Right hindlimb (tissue), 1 donor: ENCODE measurements around the gene UPK3A.
"Not testable (repeated sequence)": the region's sequence is repeated elsewhere in the genome, so short reads cannot be mapped to it uniquely, and the experiment has no call there.

Source experiments
- DNase-seq: peaks from one replicate; pipeline ENCODE4 v3.0.0-alpha.2; 2018

Gene UPK3A

GRCh38 chr22:45259754-45260394 is 24.9 kb upstream of the UPK3A start:
- no peak for DNase-seq

GRCh38 chr22:45260395-45260759 is 24.4 kb upstream of the UPK3A start:
- DNase-seq: not testable (repeated sequence)

GRCh38 chr22:45261407-45262088 is 23.2 kb upstream of the UPK3A start:
- no peak for DNase-seq

GRCh38 chr22:45262195-45262930 is 22.4 kb upstream of the UPK3A start:
- DNase-seq: no peak

GRCh38 chr22:45262931-45263462 is 21.8 kb upstream of the UPK3A start:
- peak; percentile 52 for DNase-seq

GRCh38 chr22:45263463-45264269 is 21.1 kb upstream of the UPK3A start:
- peak; percentile 77 for DNase-seq

GRCh38 chr22:45265535-45265934 is 19.2 kb upstream of the UPK3A start:
- DNase-seq: no peak

- peak; percentile 62 for DNase-seq
These were observed 16.4 kb upstream of the UPK3A start for GRCh38 chr22:45268167-45268957.

GRCh38 chr22:45268958-45269844 is 15.5 kb upstream of the UPK3A start:
- DNase-seq: peak; percentile 89

- no peak for DNase-seq
These were observed 14.4 kb upstream of the UPK3A start for GRCh38 chr22:45270095-45271020.

- DNase-seq: peak; percentile 74
These were observed 13.0 kb upstream of the UPK3A start for GRCh38 chr22:45271667-45272201.

- no peak for DNase-seq
These were observed 12.3 kb upstream of the UPK3A start for GRCh38 chr22:45272498-45272897.

GRCh38 chr22:45273452-45274075 is 11.2 kb upstream of the UPK3A start:
- DNase-seq: no peak

- DNase-seq: no peak
These were observed 8.1 kb upstream of the UPK3A start for GRCh38 chr22:45276507-45277105.

- DNase-seq: not testable (repeated sequence)
These were observed 7.0 kb upstream of the UPK3A start for GRCh38 chr22:45277720-45278119.

GRCh38 chr22:45278125-45278524 is 6.6 kb upstream of the UPK3A start:
- DNase-seq: no peak

GRCh38 chr22:45280587-45280980 is 4.2 kb upstream of the UPK3A start:
- no peak for DNase-seq

- DNase-seq: no peak
These were observed 3.7 kb upstream of the UPK3A start for GRCh38 chr22:45281010-45281409.
